ENCODE measurements around the gene PRKCB. TPM values are rescaled to one million over a fixed set of nuclear protein-coding genes. Genes with fewer than 3 reads are reported as not detected.

Gene PRKCB
- total and polyA plus RNA-seq, 2 of the 8 experiments (the other 6 are each of a cell fraction or from before 2014, with no cell fraction given), result 7.1 to 12.1 TPM

DNA sequence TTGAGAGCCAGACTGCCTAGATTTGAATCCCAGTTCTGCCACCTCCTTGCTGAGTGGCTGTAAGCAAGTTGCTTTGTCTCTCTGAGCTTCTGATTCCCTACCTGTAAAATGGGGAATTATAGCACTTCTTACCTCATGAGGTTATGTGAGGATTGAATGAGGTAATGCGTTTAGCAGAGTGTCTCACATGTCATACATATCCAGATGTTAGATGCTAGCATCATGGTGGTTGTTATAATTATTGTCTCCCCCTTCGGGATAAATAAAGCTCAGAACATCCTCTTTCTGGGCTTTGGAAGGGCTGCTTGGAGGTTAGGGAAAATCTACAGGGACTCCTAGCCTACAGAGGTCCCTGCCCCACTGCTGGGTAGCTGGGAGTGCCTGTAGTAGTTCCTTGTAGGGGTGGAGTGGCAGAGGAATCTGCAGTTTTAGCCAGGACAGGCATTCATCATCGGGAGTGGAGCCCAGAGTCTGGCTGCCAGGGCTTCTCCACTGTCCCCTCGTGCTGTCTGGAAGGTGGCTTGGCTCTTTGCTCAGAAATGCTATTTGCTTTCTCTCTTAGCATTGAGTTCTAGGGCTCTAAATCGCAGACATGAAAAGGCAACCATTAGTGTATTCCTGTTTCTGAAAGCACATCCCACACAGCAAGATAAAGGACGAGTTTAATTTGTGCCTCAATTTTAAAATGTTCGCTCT is 282.5 kb downstream of the PRKCB start:
- Histone ChIP-seq H3K23me2 (ENCODE audit: low read depth, low read length) (peaks cover 2% of the 10 kb centered on the region; the same call in 1 of the 2 replicates), H3K4me3 (ENCODE audit: extremely low read depth in 1 of 4, insufficient read depth in 2 of 4, low read depth in 3 of 4, low read length in 4 of 4) (no peak overlapping the region; a peak in 1 of 8 replicates), H3K18ac (ENCODE audit: extremely low read depth, low read length) (peak overlapping the region; percentile 1; the same call in 1 of the 2 replicates), H3K36me3 (ENCODE audit: control insufficient read depth in 2 of 4, insufficient read depth in 4 of 4, low read length in 3 of 4) (no peaks in the 10 kb centered on the region), H3K27me3 (replicated peaks in 1 of 4; ENCODE audit: control insufficient read depth in 3 of 4, extremely low read depth in 1 of 4, insufficient read depth in 3 of 4, low read length in 3 of 4) (no peaks in the 10 kb centered on the region), H4K5ac (ENCODE audit: insufficient read length, low read depth, low read length) (no peak overlapping the region), H3K4me1 (replicated peaks in 1 of 4; ENCODE audit: control insufficient read depth in 3 of 4, insufficient read depth in 4 of 4, low read length in 3 of 4) (peaks cover 6 to 17% (median 11%) of the 10 kb centered on the region in 4 experiments; a peak in 6 of 7 replicates), H2BK15ac (ENCODE audit: low read length) (no peak overlapping the region; the same call in 1 of the 2 replicates), H2BK5ac (ENCODE audit: low read depth, low read length) (no peak overlapping the region), H3K23ac (ENCODE audit: insufficient read length) (no peak overlapping the region), H2BK12ac (ENCODE audit: low read depth, low read length) (no peak overlapping the region; the same call in 1 of the 2 replicates), H3K56ac (replicated peaks; ENCODE audit: insufficient read length, low read depth, low read length) (no peak overlapping the region), H4K8ac (ENCODE audit: extremely low read depth, insufficient read depth, low read length) (no peak overlapping the region), H3K9me3 (ENCODE audit: insufficient read depth in 2 of 2, low read depth in 1 of 2, low read length in 1 of 2) (no peaks in the 10 kb centered on the region), H3K27ac (ENCODE audit: low read depth, low read length) (no peak overlapping the region), H2BK20ac (ENCODE audit: low read length) (peak overlapping the region; percentile 13; the same call in 1 of the 2 replicates), H2AK5ac (ENCODE audit: low read depth, low read length) (peak overlapping the region; percentile 29; the same call in 1 of the 2 replicates), H3K14ac (ENCODE audit: insufficient read length) (no peak overlapping the region), H4K91ac (replicated peaks; ENCODE audit: insufficient read length, low read length) (peak overlapping the region; percentile 40), H2BK120ac (replicated peaks; ENCODE audit: low read depth, low read length) (no peak overlapping the region), H3K79me1 (ENCODE audit: low read depth, low read length) (no peaks in the 10 kb centered on the region), H3K9ac (replicated peaks in 1 of 4; ENCODE audit: extremely low read depth in 1 of 4, low read depth in 3 of 4, low read length in 3 of 4) (no peak overlapping the region), H4K20me1 (replicated peaks in 1 of 2; ENCODE audit: control insufficient read depth in 1 of 2, insufficient read depth in 2 of 2, low read length in 2 of 2) (no peaks in the 10 kb centered on the region), H3K79me2 (ENCODE audit: control insufficient read depth in 1 of 2, insufficient read depth in 2 of 2, low read length in 2 of 2) (no peaks in the 10 kb centered on the region), H3K4ac (replicated peaks; ENCODE audit: insufficient read length, low read depth, low read length) (no peak overlapping the region), H3K4me2 (ENCODE audit: insufficient read depth in 1 of 2, low read depth in 2 of 2, low read length in 2 of 2) (no peak overlapping the region), H2AFZ (ENCODE audit: low read length) (0 out of 2 replicates have a peak overlapping the region, but pooled peaks have one; percentile 13)
- ChIA-PET POLR2A (ENCODE audit: partially characterized antibody) (no interaction called here), CTCF (ENCODE audit: partially characterized antibody) (interaction anchor here (0.8 to 1.2 kb wide), 3 partner anchors 33 to 135 kb away, joined by 3 to 5 read pairs (median 3); no protein-coding TSS in a partner anchor)
- no peak for FAIRE-seq
- no peak for DNase-seq (ENCODE audit: low read depth in 1 of 2, low spot score in 2 of 2)
- 85% methylated on average over 7 of the region's 7 CpGs; no CpG with 5 or more reads in 1 of the 2 experiments for WGBS, 2 experiments (ENCODE audit: extremely low coverage in 1 of 2, insufficient coverage in 1 of 2, insufficient read length in 1 of 2, insufficient replicate concordance in 2 of 2, low coverage in 1 of 2, low lambda C conversion rate in 2 of 2, missing lambda C conversion rate in 1 of 2)
- TF ChIP-seq, protein P1, sequence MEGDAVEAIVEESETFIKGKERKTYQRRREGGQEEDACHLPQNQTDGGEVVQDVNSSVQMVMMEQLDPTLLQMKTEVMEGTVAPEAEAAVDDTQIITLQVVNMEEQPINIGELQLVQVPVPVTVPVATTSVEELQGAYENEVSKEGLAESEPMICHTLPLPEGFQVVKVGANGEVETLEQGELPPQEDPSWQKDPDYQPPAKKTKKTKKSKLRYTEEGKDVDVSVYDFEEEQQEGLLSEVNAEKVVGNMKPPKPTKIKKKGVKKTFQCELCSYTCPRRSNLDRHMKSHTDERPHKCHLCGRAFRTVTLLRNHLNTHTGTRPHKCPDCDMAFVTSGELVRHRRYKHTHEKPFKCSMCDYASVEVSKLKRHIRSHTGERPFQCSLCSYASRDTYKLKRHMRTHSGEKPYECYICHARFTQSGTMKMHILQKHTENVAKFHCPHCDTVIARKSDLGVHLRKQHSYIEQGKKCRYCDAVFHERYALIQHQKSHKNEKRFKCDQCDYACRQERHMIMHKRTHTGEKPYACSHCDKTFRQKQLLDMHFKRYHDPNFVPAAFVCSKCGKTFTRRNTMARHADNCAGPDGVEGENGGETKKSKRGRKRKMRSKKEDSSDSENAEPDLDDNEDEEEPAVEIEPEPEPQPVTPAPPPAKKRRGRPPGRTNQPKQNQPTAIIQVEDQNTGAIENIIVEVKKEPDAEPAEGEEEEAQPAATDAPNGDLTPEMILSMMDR (IDR thresholded peaks at IDR 0.05; ENCODE audit: control extremely low read depth in 1 of 3, insufficient read depth in 1 of 3, low read depth in 1 of 3, low read length in 3 of 3), result no peak
